Stimulated activated CD4-positive, alpha-beta T cell treated with anti-CD3 and anti-CD28 coated beads, Interleukin-1b, Interleukin-23, amount 100 ng/mL, for 24 hours (primary cell): Measurements from ENCODE around the gene CAPZA1.
"Not testable (repeated sequence)": the region's sequence is repeated elsewhere in the genome, so short reads cannot be mapped to it uniquely, and the experiment has no call there.

Experiments
- DNase-seq, 4 experiments: peaks; one replicate each; pipeline ENCODE4 v3.0.0-alpha.2; 2020; ENCODE audit warnings: low read depth in 4 of 4, low spot score in 1 of 4

The CAPZA1 gene

GRCh38 chr1:112619518-112620376, at the start of gene CAPZA1:
Gene CAPZA1, plus strand, starts transcription at chr1:112619832. Its CDS starts 13 bp downstream, at chr1:112619845.
- peak; percentile 68 to 83 (median 77) for DNase-seq

GRCh38 chr1:112575154-112575804, 44.4 kb upstream of the CAPZA1 start:
- DNase-seq: no peak

GRCh38 chr1:112576240-112576639, 43.4 kb upstream of the CAPZA1 start:
- DNase-seq: no peak

DNA sequence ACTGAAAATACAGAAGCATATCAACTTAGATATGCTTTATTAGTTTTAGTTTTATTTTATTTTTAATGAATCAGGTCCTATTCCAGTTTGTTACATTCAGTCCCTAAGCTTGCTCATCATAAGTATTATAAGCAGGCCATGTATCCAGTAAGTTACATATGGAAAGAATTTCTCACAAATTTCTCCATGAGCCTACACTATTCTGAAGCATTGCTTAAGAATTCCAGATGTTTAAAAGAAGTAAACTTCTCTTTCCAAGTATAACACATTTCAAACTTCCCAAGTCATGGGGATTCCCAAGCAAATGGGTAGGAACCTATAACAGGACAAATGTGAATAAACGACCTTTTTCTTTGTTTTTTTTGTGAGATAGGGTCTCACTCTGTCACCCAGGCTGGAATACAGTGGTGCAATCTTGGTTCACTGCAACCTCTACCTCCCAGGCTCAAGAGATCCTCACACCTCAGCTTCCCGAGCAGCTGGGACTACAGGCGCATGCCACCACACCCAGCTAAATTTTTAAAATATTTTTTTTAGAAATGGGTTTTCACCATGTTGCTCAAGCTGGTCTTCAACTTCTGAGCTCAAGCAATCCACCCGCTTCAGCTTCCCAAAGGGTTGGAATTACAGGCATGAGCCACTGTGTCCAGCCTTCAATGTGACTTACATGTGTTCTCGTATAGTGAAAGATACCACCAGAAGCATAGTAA, 39.7 kb upstream of the CAPZA1 start:
- DNase-seq: no peak

DNA sequence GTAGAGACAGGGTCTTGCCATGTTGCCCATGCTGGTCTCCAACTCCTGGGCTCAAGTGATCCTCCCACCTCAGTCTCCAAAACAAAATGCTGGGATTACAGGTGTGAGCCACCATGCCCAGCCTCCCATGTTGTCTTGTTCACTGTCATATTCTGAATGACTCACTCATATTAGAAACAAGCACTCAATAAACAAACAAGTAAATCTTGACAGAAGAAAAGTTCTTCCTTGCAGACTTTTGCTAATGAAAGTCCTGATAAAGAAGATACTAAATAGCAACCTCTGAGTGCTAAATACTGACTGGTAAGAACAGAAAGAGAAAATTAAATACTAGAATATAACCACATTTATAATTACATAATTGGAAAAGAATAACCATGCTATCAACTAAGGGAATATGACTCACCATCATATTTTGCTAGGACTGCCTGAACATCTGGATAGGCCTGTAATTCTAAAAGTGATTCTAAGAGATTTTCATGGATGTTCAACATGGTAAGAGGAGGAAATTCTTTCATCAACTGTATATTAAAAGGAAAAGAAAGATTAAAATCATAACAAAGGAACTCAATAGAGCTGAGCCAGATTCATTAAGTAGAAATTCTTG, 37.9 kb upstream of the CAPZA1 start:
- no peak for DNase-seq

GRCh38 chr1:112583366-112583765, 36.3 kb upstream of the CAPZA1 start:
- DNase-seq: no peak

GRCh38 chr1:112589766-112590165, 29.9 kb upstream of the CAPZA1 start:
- no peak for DNase-seq

GRCh38 chr1:112594208-112594876, 25.3 kb upstream of the CAPZA1 start:
- DNase-seq: no peak

DNA sequence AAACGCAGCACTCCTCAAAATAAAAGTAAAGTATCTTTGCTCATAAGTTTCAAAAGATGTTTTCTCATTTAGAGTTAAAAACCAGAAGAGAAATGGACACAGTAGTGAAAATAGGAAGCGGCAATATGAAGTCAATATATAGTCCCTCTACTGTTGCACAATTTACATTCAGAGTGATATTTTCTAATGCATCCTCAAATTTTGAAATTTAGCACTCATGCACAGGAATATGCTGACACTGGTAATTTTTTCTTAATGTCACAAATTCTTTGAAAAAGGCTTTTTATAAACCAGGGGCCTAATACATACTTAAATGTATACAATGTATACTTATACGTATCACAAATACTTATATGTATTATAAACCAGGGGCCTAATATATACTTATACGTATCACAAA, 20.2 kb upstream of the CAPZA1 start:
- no peak for DNase-seq

- DNase-seq: no peak
These were observed 16.6 kb upstream of the CAPZA1 start for GRCh38 chr1:112603012-112603411.

- no peak for DNase-seq
These were observed 16.1 kb upstream of the CAPZA1 start for GRCh38 chr1:112603541-112603940.

GRCh38 chr1:112605633-112606327, 13.9 kb upstream of the CAPZA1 start:
- DNase-seq: no peak

DNA sequence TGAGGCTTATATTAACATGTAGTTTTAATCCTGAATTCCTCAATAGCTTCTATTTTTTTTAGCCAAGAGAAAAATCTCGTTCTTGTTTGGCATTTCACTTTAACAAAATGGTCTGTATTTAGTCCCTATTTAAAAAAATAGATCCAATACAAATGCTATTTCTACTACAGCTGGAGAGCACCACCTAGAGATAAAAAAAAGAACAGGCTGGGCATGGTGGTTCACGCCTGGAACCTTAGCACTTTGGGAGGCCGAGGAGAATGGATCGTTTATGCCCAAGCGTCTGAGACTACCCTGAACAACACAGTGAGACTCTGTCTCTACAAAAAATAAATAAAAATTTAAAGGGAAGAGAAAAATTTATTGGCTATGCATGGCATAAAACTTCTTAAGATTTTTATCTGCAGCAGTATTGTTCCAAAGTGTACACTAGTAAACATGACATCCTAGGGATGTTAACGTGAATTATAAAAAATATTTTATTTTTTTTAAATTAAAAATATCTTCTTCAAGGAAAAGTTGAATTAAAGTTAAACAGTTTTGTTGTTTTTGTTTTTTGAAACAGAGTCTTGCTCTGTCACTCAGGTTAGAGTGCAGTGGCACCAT, 5.1 kb upstream of the CAPZA1 start:
- no peak for DNase-seq

DNA sequence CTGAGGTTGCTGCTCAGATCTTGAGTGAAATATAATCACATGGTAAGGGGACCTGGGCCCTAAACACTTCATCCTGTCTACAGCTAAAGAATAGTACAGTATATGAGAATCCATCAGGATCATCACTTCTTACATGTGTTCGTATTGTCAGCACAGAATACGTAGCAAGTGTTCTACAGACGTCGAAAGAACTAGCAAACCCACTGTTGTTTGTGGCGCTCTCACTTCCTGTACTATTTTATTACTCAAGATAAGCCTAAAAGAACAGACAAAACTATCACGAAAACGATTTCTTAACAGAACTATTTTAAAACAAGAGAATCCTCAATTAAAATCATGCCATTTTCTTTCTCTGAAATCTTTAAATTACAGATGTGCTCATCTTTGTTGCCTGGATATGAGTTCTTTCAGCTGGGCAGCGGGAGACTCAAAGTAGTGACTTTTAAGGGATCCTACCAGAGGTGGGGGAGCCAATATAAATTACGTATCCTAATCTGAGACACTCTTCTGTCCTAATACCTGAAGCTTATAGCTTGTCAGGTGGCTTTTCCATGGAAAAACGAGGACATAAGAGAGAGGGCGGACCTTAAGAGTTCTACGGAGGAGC, 1.4 kb upstream of the CAPZA1 start:
- DNase-seq: no peak

- DNase-seq: peak in 3 of 4 experiments; percentile 26 to 34 (median 29)
These were observed 713 bp upstream of the CAPZA1 start, which contains the start of gene ST7L for GRCh38 chr1:112618721-112619517. Gene ST7L, minus strand, starts transcription at chr1:112619141. Its CDS starts 28 bp downstream, at chr1:112619113.

GRCh38 chr1:112620377-112620695, 704 bp downstream of the CAPZA1 start:
- no peak for DNase-seq

- DNase-seq: not testable (repeated sequence)
These were observed 4.9 kb downstream of the CAPZA1 start for GRCh38 chr1:112624493-112624892.

GRCh38 chr1:112625696-112626095, 6.1 kb downstream of the CAPZA1 start:
- no peak for DNase-seq

- DNase-seq: no peak
These were observed 6.6 kb downstream of the CAPZA1 start for GRCh38 chr1:112626193-112626592.
